Hematopoietic multipotent progenitor cell treated with erythropoietin and hydrocortisone succinate and interleukin-3 and kit ligand, for 17 days (in vitro differentiated cells): ENCODE data around the gene CYP2J2.
"Not testable (repeated sequence)": the region's sequence is repeated elsewhere in the genome, so short reads cannot be mapped to it uniquely, and the experiment has no call there.

Experiments used
- DNase-seq: peaks from one replicate; pipeline ENCODE4 v3.0.0-alpha.2; 2015; ENCODE audit warnings: low spot score

Gene CYP2J2

GRCh38 chr1:59866462-59866861 is 60.1 kb downstream of the CYP2J2 start:
- DNase-seq: no peak

- DNase-seq: no peak
Observed at GRCh38 chr1:59857679-59858354, 68.8 kb downstream of the CYP2J2 start.

GRCh38 chr1:59856725-59857338 is 69.7 kb downstream of the CYP2J2 start:
- no peak for DNase-seq

- not testable (repeated sequence) for DNase-seq
Observed at GRCh38 chr1:59855297-59855696, 71.3 kb downstream of the CYP2J2 start.

- DNase-seq: no peak
Observed at GRCh38 chr1:59852117-59852516, 74.5 kb downstream of the CYP2J2 start.

- DNase-seq: no peak
Observed at GRCh38 chr1:59846895-59847282, 79.7 kb downstream of the CYP2J2 start.

- DNase-seq: no peak
Observed at GRCh38 chr1:59846209-59846894, 80.2 kb downstream of the CYP2J2 start.

GRCh38 chr1:59845091-59845490 is 81.5 kb downstream of the CYP2J2 start:
- DNase-seq: no peak
